GM19372 (cell line): Measurements from ENCODE around the gene PRORP.
"Not testable (repeated sequence)": the region's sequence is repeated elsewhere in the genome, so short reads cannot be mapped to it uniquely, and the experiment has no call there.

ENCODE experiments used
- ATAC-seq: cut with Tn5 transposase; IDR thresholded peaks from one replicate; pipeline ENCODE4 v1.9.1; 2021; ENCODE audit warnings: mild to moderate bottlenecking, low read depth, moderate library complexity; ENCODE audit not compliant: unreplicated experiment

PRORP gene

DNA sequence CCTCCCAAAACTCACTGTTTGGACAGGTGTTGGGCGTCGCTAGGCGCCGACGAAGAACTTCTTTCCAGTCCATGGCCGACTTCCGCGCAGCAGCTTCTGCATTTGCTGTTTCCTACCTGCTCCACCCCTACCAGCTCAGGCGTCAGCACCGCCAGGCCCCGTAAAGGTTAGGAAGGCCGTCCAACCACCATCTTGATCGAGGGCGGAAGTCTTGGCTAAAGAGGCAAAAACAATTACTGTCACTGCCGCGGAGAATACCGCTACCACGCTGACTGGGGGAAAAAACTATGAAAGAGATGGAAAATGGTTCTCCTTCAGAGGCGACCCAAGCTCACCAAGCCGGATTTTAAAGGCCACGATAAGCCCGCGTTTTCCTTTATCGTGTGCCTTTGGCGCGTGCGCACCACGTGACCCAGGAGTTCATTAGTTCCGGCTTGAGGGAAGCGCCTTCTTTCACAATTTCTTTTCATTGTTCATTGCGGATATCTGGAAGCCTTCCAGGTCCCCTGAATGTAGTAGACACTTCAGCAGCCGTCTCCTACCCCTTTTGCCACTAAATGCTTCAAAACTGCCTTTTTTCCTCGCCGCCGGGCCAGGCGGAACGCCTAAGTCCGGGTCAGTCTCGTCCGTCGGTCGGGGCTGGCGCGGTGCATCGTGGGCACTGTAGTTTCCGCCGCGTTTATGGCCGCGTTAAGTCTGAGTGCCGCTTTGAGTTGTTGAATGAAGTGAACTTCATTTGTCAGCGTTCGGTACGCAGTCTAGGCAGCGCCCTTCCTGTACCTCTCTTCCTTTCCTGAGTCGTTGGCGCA is at the start of gene PRORP, which contains the start of gene PPP2R3C:
Gene PRORP (plus strand): TSS at position 666 of the 809 bp plus-strand sequence. CDS start 694 bp downstream, outside the sequence.
Gene PPP2R3C (minus strand): TSS at position 104 of the 809 bp plus-strand sequence. CDS start 31 bp downstream, at position 73.
- ATAC-seq: peak; percentile 79

DNA sequence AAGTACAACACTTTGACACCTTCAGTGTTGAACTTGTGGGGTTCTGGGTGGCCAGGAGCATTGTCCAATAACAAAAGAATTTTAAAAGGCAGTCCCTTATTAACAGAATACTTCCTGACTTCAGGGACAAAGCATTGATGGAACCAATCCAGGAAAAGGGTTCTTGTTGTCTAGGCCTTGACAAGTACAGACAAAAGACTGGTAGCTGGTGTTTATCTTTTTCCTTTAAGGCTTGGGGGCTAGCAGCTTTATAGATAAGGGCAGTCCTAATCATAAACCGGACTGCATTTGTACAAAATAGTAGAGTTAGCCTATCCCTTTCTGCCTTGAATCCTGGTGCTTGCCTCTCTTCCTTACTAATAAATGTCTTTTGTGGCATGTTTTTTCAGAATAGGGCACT is 48.9 kb upstream of the PRORP start:
- no peak for ATAC-seq

DNA sequence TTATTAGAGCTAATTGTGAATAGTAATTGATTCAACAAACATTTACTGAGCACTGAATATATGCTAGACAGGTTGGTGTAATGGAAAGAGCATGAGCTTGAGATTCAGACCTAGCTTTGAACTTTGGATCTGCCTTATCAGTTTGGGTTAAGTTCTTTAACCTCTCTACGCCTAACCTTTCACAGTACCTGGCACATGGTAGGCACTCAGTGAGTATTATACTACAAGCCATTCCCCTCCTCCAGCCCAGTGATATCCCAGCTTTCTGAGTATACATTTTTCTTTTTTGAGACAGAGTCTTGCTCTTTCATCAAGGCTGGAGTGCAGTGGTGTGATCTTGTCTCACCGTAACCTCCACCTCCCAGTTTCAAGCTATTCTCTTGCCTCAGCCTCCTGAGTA is 44.3 kb upstream of the PRORP start:
- no peak for ATAC-seq

DNA sequence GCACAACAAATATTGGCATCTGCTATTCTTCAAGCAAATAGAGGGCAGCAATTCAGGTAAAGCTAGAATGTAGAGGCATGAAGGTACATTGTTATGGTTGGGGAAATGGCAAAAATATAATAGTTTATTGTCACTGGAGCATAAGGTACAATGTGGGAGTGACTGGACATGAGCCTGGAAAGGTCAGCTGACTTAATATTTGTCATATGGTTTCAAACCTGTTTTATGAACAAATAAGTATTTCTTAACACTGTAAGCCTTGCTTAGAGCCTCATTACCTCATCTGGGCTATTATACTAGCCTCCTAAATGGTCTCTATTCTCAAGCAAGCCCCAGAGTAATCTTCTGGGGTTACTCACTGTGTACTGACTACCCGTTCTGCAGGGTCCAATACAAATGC is 42.6 kb upstream of the PRORP start:
- ATAC-seq: no peak

DNA sequence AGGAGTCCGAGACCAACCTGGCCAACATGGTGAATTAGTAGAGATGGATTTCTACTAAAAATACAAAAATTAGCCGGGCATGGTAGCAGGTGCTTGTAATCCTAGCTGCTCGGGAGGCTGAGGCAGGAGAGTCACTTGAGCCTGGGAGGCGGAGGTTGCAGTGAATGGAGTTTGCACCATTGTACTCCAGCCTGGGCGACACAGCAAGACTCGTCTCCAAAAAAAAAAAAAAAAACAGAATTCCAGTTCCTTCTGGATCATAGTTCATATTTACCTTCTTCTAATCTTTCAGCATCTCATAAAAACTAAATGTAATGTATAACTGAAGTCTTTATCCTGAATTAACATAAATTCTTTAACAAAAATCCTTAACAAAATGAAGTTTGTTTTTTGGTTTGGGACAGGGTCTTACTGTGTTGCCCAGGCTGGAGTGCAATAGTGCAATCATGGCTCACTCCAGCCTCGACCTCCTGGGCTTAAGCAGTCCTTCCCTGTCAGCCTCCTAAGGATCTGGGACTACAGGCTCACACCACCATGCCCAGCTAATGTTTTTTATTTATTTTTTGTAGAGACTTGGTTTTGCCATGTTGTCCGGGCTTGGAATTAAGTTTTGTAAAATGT is 38.7 kb upstream of the PRORP start:
- ATAC-seq: no peak

DNA sequence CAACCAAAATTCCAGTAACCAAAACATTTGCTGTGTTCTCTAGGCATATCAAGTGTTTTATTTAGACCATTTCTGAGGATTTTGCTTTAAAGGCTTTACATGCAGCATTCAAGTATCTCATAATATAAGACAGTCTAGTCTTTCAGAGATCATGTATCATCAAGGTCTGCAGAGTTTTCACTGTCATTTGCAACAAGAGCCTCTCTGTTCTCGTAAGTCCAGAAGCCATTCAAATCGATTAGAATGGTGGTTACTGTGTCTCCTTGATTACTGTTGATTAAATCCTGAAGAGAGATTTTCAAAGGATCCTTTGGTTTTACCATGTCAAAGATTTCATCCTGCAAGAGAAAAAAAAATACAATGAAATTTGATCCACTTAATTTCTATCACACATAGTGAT is 36.9 kb upstream of the PRORP start:
- ATAC-seq: no peak

DNA sequence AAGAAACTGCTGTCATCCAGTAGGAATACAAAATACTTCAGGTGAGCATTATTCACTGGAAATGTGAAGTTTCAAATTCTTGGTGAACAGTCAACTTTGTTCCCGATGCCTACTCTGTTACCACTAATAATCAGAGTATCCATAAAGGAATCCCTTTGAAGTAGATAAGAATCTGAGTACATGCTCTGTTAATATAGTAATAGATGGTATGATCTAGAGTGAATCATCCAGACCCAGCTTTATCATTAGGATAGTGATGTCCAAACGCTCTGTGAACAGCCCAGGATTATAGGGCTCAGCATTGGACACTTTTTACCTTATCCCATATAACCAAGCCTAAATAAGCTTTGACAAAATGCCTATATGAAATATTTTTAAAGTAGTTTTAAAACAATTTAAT is 33.8 kb upstream of the PRORP start:
- ATAC-seq: no peak

DNA sequence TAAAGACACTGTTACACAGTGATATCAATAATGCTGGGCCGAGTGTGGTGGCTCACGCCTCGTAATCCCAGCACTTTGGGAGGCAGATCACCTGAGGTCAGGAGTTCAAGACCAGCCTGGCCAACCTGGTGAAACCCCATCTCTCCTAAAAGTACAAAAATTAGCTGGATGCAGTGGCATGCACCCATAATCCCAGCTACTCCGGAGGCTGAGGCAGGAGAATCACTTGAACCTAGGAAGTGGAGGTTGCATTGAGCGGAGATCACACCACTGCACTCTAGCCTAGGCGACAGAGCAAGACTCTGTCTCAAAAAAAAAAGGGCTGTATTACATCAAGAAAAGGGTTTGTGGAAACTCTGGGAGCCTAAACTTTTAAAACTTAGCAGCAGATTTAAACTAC is 27.7 kb upstream of the PRORP start:
- not testable (repeated sequence) for ATAC-seq

DNA sequence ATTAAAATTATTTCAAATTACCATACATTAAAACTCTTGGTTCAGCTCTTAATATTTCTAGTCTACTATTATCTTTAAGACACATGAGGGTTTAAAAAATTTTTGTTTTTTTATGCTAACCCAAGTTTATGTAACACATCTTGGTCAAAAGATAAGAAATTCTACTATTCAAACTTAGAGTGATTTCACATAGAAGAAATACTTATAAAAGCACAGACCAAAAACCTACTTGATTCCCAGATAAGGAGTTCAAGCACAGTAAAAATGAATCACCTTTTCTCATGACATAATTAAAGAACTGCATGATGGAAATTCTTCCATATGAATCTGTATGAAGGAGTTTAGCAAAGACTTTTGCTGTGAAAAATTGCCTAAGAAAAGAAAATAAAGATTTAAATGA is 14.5 kb upstream of the PRORP start:
- ATAC-seq: no peak

DNA sequence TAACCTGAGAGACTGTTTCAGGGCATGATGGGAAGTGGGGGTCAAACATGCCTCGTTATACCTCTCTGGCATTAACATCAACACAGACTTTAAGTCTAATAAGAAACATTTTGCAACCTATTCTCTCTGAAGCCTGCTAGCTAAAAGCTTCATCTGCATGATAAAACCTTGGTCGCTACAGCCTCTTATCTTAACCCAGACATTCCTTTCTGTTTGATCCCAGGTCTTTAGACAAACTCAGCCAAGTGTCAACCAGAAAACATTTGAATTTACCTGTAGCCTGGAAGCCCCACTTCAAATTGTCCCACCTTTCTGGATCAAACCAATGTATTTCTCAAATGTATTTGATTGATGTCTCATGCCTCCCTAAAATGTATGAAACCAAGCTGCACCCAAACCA is 9.7 kb upstream of the PRORP start:
- no peak for ATAC-seq

DNA sequence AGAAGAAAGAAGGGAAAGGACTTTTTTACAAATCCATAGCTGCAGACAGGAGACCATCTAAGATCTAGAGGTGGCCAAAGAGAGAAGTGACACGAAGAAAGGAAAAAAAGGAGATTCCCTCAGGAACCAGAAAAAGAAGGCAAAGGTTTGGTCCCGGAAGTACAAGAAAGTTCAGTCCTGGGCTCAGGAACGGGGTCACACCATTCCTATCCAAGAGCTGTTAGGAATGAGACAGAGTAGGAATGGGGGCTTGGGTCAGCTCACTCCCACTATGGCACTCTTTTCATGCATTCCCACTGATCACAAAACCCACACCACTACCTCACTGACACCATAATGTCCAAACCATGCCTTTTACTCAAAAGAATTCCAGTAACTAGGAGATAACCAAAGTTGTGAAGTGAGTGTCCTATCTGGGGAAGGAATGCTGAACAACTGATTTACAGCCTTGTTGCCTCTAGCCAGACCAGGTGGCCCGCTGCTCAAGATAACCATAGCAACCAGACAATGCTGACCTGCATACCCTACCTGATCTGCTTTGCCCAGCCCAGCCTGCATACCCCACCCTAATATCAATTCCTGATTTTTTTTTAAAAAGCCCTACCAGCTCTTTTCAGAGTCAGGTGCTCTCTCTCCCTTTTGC is 8.9 kb upstream of the PRORP start:
- no peak for ATAC-seq

DNA sequence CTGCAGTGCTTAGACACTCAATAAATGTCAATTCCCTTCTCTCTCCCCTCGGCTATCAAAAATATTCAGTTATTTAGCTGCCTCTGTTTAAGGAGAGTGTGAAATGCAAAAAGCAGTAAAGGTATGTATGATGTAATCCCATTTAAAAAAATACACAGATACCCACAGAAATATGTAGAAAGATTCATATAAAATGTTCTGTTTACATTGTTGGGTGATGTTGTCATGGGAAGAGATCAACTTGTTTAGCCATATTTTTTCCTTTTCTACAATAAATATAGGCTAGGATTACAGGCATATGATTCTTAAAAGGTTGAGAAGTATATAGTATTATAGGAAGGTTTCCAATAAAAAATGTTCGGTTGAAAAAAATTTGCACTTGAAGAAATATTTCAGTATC is 8.3 kb upstream of the PRORP start:
- no peak for ATAC-seq

DNA sequence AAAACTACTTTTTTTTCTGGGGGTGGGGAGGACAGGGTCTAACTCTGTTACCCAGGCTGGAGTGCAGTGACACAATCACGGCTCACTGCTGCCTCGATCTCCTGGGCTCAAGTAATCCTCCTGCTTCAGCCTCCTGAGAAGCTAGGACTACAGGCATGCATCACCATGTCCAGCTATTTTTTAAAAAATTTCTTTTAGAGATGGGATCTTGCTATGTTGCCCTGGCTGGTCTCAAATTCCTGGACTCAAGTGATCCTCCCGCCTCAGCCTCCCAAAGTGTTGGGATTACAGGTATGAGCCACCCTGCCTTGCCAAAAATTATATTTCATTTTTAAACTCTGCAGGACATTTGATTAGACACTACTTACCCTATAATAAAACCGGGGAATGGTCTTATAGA is 6.1 kb upstream of the PRORP start:
- ATAC-seq: no peak

DNA sequence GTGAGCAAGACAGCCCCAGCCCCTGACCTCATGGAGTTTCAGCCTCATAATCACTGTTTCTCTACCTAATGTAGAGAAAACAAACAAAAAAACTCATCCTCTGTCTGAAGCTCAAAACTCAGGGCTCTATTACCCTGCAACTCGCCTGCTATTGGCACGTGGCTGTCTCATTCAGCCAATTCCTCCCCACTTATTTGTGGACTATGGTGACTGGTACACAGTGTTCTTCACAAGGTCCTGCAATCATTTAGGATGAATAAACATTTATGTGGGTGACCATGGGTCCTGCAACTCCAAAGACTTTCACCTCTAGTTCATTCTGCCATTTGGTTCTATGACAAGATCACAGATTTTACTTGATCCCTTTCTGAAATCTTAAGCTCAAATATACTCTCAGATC is 5.2 kb upstream of the PRORP start:
- ATAC-seq: no peak

DNA sequence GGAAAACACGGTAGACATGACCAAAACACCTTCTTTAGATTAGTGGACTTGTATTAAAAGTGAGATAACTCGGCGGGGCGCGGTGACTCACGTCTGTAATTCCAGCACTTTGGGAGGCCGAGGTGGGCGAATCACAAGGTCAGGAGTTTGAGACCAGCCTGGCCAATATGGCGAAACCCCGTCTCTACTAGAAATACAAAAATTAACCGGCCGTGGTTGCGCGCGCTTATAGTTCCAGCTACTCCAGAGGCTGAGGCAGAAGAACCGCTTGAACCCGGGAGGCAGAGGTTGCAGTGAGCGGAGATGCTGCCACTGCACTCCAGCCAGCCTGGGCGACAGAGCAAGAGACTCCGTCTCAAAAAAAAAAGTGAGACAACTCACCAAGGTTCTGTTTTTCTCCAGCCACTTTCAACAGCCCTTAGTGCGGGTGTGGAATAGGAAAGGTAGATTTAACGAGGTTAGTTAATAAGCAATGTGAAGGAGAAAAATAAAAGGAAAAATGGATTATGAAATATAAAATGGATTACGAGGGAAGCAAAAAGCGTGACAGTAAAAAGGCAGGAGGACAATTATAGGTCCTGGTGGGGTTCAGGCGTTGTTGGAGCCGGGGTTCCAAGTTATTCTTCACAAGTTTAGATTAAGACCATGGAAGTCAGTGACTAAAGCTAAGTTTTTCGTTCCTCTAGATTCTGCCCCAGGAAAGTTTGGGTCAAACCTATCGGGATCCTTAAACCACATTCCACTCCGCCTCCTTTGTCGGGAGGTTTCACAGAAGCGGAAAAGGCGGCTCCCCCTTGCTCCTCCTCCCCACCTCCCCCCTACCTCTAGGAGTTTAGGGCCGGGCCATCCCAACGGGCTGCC is 1.1 kb upstream of the PRORP start:
- no peak for ATAC-seq

DNA sequence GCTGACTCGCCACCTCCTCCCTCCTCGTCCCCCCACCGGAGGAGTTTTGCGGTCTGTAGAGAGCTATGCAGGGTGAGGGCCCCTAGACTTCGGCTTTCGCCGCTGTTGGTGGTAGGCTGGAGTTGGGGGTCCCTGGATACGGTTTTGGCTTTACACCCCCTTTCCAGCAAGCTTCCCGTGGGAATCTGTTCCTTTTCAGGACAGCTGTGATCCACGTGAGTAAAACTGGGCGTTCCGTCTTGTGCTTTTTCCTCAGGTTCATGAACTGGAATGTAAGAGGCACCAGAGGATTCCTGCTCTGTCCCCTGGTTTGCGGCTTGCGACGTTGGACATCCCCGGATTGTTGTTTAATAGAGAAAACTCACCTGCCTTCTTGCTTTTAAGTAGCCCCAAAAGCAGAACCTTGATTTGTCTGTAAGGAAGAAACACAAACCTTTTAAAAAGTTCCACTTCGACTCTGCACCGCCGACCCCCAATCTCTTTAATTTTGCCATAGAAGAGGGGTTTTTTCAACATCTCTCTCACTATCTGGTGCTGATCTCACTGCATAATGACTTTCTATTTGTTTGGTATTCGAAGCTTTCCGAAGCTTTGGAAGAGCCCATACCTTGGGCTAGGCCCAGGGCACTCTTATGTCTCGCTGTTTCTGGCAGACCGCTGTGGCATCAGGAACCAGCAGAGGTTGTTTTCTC is 490 bp downstream of the PRORP start:
- ATAC-seq: no peak

DNA sequence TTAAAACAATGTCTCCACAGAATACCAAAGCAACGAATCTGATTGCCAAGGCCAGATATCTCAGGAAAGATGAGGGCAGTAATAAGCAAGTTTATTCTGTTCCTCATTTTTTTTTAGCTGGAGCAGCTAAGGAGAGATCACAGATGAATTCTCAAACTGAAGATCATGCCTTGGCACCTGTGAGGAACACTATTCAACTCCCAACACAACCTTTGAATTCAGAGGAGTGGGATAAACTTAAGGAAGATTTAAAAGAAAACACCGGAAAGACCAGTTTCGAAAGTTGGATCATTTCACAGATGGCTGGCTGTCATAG is 994 bp downstream of the PRORP start:
- no peak for ATAC-seq

DNA sequence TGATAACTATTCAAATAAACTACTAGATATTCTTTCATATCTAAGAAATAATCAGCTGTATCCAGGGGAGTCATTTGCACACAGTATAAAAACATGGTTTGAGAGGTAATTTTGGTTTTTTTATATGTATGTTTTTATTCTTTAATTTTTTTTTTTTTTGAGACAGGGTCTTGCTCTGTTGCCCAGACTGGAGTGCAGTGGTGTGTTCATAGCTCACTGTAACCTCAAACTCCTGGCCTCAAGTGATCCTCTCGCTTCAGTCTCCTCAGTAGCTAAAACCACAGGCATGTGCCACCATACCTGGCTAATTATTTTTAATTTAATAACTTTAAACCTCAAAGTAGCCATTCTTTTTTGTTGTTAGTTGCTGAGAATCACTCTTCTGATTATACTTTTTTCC is 1.8 kb downstream of the PRORP start:
- no peak for ATAC-seq

DNA sequence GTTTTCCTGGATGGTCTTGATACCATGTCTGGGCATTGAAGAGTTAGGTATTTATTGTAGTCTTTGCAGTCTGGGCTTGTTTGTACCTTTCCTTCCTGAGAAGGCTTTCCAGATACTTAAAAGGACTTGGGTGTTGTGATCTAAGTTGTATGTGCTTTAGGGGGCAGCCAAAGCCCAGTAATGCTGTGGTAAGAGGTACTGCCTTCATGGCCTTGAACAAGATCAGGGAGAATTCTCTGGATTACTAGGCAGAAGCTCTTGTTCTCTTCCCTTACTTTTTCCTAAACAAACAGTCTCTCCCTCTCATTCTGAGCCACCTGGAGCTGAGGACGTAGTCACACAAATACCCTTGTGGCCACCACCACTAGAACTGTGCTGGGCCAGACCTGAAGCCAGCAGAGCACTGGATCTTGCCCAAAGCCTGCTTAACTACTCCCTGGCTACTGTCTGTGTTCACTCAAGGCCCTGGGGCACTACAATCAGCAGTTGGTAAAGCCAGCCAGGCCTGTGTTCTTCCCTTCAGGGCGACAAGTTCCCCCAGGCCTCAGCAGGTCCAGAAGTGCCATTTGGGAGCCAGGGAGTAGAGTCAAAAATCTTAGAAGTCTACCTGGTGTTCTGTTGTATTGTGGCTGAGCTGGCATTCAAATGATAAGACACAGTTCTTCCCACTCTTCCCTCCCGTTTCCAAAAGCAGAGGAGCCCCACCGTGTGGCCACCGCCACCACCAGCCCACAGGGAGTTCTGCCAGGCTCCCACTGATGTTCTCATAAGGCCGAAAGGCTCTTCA is 11.4 kb downstream of the PRORP start:
- ATAC-seq: no peak
